GM12865 (cell line): Measurements from ENCODE around the gene EMC9.

Experiments
- DNase-seq: peaks from one replicate; pipeline ENCODE4 v3.0.0; 2010; ENCODE audit warnings: low read depth
- H3K4me3 ChIP-seq: 2 replicates; pipeline ENCODE4 v1.5.1; 2011; ENCODE audit warnings: mild to moderate bottlenecking, low read depth, low read length, control low read depth
- CTCF ChIP-seq: IDR thresholded peaks from 2 replicates; pipeline ENCODE4 v1.5.1; 2011; ENCODE audit warnings: low read length, control low read depth, low read depth, inconsistent platforms; ENCODE audit not compliant: insufficient read depth; ENCODE audit errors: missing control alignments

EMC9 gene

GRCh38 chr14:24143511-24143910 is 2.1 kb upstream of the EMC9 start:
- TF ChIP-seq CTCF = no peak
- DNase-seq = no peak
- H3K4me3 ChIP-seq = no peak overlapping the region

DNA sequence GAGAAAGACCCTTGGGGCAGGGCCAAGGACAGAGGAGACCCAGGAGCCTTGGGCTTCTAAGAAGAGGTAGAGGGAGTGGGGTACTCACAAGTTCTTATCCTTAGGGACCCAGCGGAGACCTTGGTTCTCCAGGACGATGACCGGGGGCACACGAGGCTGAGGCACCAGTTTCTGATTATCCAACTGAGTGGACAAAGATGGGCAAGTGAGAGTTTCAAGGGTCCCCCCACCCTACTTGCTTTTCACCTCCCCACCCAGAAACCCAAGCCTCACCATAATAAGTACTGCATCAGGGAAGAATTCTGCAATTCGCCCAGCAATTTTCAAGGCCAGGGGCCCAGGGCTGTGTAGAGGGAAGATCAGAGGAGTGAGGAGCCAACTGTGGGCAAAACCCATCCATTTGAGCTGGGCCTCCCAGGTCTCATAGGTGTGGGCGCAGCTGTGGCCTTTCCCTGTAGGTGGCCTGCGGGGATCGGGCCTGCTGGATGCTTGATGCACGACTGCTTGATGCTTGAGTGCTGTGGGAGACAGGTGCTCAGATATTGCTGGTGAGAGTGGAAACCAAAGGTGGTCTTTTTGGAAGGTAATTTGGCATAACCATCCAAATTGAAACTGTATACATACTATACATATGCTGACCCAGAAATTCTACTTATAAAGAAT is 2.0 kb downstream of the EMC9 start:
- TF ChIP-seq CTCF = no peak
- peak; percentile 54 for DNase-seq
- H3K4me3 ChIP-seq = peak overlapping the region; percentile 80

- TF ChIP-seq CTCF = no peak
- H3K4me3 ChIP-seq = no peak overlapping the region
- no peak for DNase-seq
Measured at GRCh38 chr14:24138396-24139271, 2.8 kb downstream of the EMC9 start.

DNA sequence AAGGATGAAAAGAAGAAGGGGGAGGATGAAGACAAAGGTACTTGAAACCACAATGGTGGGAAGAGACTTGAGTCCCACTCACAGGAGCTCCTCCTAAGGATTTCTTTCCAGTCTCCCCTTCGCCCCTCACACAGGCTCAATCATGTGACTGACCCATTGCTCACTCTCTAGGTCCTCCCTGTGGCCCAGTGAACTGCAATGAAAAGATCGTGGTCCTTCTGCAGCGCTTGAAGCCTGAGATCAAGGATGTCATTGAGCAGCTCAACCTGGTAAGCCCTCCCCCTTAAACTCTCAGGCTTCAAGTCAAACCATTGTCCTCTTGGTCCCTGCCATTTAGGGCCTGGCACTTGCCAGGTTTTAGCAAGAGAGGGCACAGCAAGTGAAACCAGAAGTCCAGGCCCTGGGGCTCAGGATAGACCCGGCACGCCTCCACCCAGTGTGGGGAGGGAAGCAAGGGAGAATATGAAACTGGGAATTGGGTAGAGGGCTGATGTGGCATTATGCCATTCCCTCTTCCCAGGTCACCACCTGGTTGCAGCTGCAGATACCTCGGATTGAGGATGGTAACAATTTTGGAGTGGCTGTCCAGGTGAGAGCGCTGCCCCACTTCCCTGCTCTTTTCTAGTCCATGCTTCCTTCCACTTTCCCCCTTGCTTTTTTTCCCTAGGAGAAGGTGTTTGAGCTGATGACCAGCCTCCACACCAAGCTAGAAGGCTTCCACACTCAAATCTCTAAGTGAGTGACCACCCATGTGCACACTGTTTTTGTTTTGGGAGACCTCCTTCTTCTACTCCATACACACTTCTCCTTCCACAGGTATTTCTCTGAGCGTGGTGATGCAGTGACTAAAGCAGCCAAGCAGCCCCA is 3.6 kb downstream of the EMC9 start:
- TF ChIP-seq CTCF = no peak
- peak overlapping the region; percentile 71 for H3K4me3 ChIP-seq
- DNase-seq = no peak

DNA sequence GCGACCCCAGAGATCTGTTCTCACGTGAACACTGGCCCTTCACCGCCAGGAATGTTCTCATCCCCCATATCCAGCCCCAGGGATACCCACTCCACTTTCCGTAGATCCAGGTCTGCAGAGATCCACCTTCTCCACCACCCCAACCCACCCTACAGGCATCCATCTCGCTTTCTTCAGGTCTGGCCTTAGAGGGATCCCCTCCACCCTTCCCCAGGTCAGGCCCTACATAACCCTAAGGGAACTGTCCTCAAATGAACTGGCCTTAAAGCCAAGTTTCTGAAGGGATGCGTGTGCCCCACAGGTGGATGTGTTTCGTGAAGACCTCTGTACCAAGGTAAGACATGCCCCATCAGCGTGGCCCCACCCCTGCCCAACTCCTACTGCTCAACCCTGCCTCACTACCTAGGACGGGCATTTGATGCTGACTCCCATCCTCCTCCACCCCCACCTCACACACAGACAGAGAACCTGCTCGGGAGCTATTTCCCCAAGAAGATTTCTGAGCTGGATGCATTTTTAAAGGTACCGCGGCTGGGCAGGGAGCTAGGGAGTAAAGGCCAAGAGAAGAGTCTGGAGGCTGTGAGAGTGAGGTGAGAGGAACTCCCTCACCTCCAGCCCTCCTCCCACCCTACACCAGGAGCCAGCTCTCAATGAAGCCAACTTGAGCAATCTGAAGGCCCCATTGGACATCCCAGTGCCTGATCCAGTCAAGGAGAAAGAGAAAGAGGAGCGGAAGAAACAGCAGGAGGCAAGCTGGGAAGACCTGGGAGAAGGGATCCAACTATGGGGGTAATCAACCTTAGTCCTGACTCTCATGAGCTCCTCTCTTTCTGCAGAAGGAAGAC is 4.5 kb downstream of the EMC9 start:
- peak; percentile 31 for DNase-seq
- H3K4me3 ChIP-seq = peak overlapping the region; percentile 71
- no peak for TF ChIP-seq CTCF

GRCh38 chr14:24135834-24136683 is 5.3 kb downstream of the EMC9 start, which contains the start of gene PSME1:
Gene PSME1, plus strand, starts transcription at chr14:24136194. Its CDS starts 69 bp downstream, at chr14:24136263.
- H3K4me3 ChIP-seq = peak within 1 kb of the TSS; percentile 71
- TF ChIP-seq CTCF = peak; percentile 3
- DNase-seq = peak; percentile 96
